ENCODE data around the gene SIL1. TPM values are rescaled to one million over a fixed set of nuclear protein-coding genes. Genes with fewer than 3 reads are reported as not detected.

Gene SIL1
- polyA plus RNA-seq, 2 of the 4 experiments (the other 2 are of a cell fraction) = 27.6 to 45.5 TPM

GRCh38 chr5:139190125-139190524 is 8.0 kb downstream of the SIL1 start:
- no peaks in the 10 kb centered on the region for H3K9me3 ChIP-seq
- H3K4me2 ChIP-seq = no peak overlapping the region
- FAIRE-seq (no peak), ATAC-seq (no peak), DNase-seq (ENCODE audit: low read depth in 1 of 2, low spot score in 1 of 2) (no peak)
- 78% methylated on average over 3 of the region's 3 CpGs for whole genome bisulfite sequencing (ENCODE audit: missing lambda C conversion rate)
- H3K4me1 ChIP-seq = no peaks in the 10 kb centered on the region
- no peak for TF ChIP-seq BHLHE40 (IDR thresholded peaks at IDR 0.05; ENCODE audit: low read depth, low read length)
- TF ChIP-seq FOSL2 (IDR thresholded peaks at IDR 0.05) = no peak
- no peak for TF ChIP-seq FOSL2 (CRISPR knock-in tag; IDR thresholded peaks at IDR 0.05)
- TF ChIP-seq EP300 (IDR thresholded peaks at IDR 0.05) = no peak
- no peak for TF ChIP-seq KDM1A (IDR thresholded peaks at IDR 0.05; ENCODE audit: low read depth)
- TF ChIP-seq FOXS1 (CRISPR knock-in tag; IDR thresholded peaks at IDR 0.05) = no peak
- CTCF ChIA-PET = interaction anchor here (0.5 kb wide), 1 partner anchor 399 kb away, joined by 3 read pairs; no protein-coding TSS in a partner anchor
- H3K27ac ChIP-seq = no peak overlapping the region
- POLR2A ChIA-PET = no interaction called here
- no peak overlapping the region for H3K4me3 ChIP-seq

GRCh38 chr5:139188558-139189270 is 9.5 kb downstream of the SIL1 start:
- ATAC-seq (no peak), FAIRE-seq (no peak), DNase-seq (ENCODE audit: low read depth in 1 of 2, low spot score in 1 of 2) (no peak)
- Histone ChIP-seq H3K4me3 (no peak overlapping the region), H3K9me3 (no peaks in the 10 kb centered on the region), H3K4me1 (no peaks in the 10 kb centered on the region), H3K27ac (no peak overlapping the region), H3K4me2 (no peak overlapping the region)
- WGBS (ENCODE audit: missing lambda C conversion rate) = 92% methylated on average over 5 of the region's 5 CpGs
- CTCF ChIA-PET = interaction anchor here (1.0 kb wide), 1 partner anchor 31 kb away, joined by 3 read pairs; no protein-coding TSS in a partner anchor
- POLR2A ChIA-PET = interaction anchor here (1.3 kb wide), 1 partner anchor 9 kb away, joined by 4 read pairs; the partner anchor contains the start of gene SIL1
- TF ChIP-seq POLR2A (IDR thresholded peaks at IDR 0.05; ENCODE audit: low read length) (no peak), NR3C1 (IDR thresholded peaks at IDR 0.05) (no peak), MAFK (IDR thresholded peaks at IDR 0.05; ENCODE audit: partially characterized antibody) (peak; percentile 94), CHD4 (IDR thresholded peaks at IDR 0.05; ENCODE audit: borderline replicate concordance) (no peak), EHF (CRISPR knock-in tag; IDR thresholded peaks at IDR 0.05) (no peak)

- no peak for DNase-seq (ENCODE audit: low read depth in 1 of 2, low spot score in 1 of 2)
- ChIA-PET CTCF (no interaction called here), POLR2A (no interaction called here)
- H3K4me1 ChIP-seq = peaks cover 8% of the 10 kb centered on the region
- 84% methylated on average over 6 of the region's 6 CpGs for WGBS (ENCODE audit: missing lambda C conversion rate)
- TF ChIP-seq MAFK (IDR thresholded peaks at IDR 0.05; ENCODE audit: partially characterized antibody) = no peak
- TF ChIP-seq, protein P1, sequence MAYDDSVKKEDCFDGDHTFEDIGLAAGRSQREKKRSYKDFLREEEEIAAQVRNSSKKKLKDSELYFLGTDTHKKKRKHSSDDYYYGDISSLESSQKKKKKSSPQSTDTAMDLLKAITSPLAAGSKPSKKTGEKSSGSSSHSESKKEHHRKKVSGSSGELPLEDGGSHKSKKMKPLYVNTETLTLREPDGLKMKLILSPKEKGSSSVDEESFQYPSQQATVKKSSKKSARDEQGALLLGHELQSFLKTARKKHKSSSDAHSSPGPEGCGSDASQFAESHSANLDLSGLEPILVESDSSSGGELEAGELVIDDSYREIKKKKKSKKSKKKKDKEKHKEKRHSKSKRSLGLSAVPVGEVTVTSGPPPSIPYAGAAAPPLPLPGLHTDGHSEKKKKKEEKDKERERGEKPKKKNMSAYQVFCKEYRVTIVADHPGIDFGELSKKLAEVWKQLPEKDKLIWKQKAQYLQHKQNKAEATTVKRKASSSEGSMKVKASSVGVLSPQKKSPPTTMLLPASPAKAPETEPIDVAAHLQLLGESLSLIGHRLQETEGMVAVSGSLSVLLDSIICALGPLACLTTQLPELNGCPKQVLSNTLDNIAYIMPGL (CRISPR knock-in tag; IDR thresholded peaks at IDR 0.05; ENCODE audit: borderline replicate concordance) = no peak
- TF ChIP-seq, protein P2, sequence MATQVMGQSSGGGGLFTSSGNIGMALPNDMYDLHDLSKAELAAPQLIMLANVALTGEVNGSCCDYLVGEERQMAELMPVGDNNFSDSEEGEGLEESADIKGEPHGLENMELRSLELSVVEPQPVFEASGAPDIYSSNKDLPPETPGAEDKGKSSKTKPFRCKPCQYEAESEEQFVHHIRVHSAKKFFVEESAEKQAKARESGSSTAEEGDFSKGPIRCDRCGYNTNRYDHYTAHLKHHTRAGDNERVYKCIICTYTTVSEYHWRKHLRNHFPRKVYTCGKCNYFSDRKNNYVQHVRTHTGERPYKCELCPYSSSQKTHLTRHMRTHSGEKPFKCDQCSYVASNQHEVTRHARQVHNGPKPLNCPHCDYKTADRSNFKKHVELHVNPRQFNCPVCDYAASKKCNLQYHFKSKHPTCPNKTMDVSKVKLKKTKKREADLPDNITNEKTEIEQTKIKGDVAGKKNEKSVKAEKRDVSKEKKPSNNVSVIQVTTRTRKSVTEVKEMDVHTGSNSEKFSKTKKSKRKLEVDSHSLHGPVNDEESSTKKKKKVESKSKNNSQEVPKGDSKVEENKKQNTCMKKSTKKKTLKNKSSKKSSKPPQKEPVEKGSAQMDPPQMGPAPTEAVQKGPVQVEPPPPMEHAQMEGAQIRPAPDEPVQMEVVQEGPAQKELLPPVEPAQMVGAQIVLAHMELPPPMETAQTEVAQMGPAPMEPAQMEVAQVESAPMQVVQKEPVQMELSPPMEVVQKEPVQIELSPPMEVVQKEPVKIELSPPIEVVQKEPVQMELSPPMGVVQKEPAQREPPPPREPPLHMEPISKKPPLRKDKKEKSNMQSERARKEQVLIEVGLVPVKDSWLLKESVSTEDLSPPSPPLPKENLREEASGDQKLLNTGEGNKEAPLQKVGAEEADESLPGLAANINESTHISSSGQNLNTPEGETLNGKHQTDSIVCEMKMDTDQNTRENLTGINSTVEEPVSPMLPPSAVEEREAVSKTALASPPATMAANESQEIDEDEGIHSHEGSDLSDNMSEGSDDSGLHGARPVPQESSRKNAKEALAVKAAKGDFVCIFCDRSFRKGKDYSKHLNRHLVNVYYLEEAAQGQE (IDR thresholded peaks at IDR 0.05) = no peak
- no peak for TF ChIP-seq RARB (CRISPR knock-in tag; IDR thresholded peaks at IDR 0.05)
- TF ChIP-seq NPAS2 (CRISPR knock-in tag; IDR thresholded peaks at IDR 0.05; ENCODE audit: borderline replicate concordance) = no peak
- TF ChIP-seq GATA3 (IDR thresholded peaks at IDR 0.05; ENCODE audit: borderline replicate concordance) = no peak
- no peak for TF ChIP-seq SREBF2 (IDR thresholded peaks at IDR 0.05)
- no peak for TF ChIP-seq MYC (IDR thresholded peaks at IDR 0.05; ENCODE audit: borderline replicate concordance, low read length)
- TF ChIP-seq POLR2A (IDR thresholded peaks at IDR 0.05; ENCODE audit: low read length) = no peak
- no peak for TF ChIP-seq ZC3H11A (IDR thresholded peaks at IDR 0.05)
- TF ChIP-seq FOSL2 (IDR thresholded peaks at IDR 0.05) = no peak
- TF ChIP-seq FOSL2 (CRISPR knock-in tag; IDR thresholded peaks at IDR 0.05) = no peak
- TF ChIP-seq MAX (IDR thresholded peaks at IDR 0.05) = no peak
- TF ChIP-seq TP53 (CRISPR knock-in tag; IDR thresholded peaks at IDR 0.05) = no peak
- TF ChIP-seq BHLHE40 (IDR thresholded peaks at IDR 0.05; ENCODE audit: low read depth, low read length) = no peak
- TF ChIP-seq TFCP2L1 (CRISPR knock-in tag; IDR thresholded peaks at IDR 0.05) = no peak
- TF ChIP-seq RFX5 (IDR thresholded peaks at IDR 0.05) = no peak
- no peak for FAIRE-seq
- H3K4me3 ChIP-seq = no peak overlapping the region
- ATAC-seq = no peak
- no peaks in the 10 kb centered on the region for H3K9me3 ChIP-seq
- H3K4me2 ChIP-seq = no peak overlapping the region
- H3K27ac ChIP-seq = no peak overlapping the region
Observed at GRCh38 chr5:139186752-139187326, 11.3 kb downstream of the SIL1 start.

Data from A549 (cell line).